HepG2 (cell line): ENCODE data around the gene NDUFA8. TPM values are rescaled to one million over a fixed set of nuclear protein-coding genes. Genes with fewer than 3 reads are reported as not detected.

ENCODE experiments used
- ERF ChIP-seq: IDR thresholded peaks from 2 replicates; pipeline ENCODE4 v1.6.1; 2018; ENCODE audit warnings: missing biosample characterization, missing genetic modification reagents
- FOXA1 ChIP-seq, 2 experiments: fragments of 450-650 bp in 1 of 2; sonication (generic) in 1 of 2; formaldehyde crosslinking in 1 of 2; IDR thresholded peaks; 2 replicates each; pipeline versions ENCODE4 v1.4.0 to v1.6.1; 2016 to 2020; ENCODE audit warnings: missing genetic modification reagents in 1 of 2
- HHEX ChIP-seq: IDR thresholded peaks from 2 replicates; pipeline ENCODE4 v1.6.1; 2016; ENCODE audit warnings: control low read depth
- MATR3 ChIP-seq: sonication (generic); formaldehyde crosslinking; IDR thresholded peaks from 2 replicates; pipeline ENCODE4 v1.4.0; 2020; ENCODE audit warnings: missing genetic modification reagents
- PITX1 ChIP-seq: sonication (generic); formaldehyde crosslinking; IDR thresholded peaks from 2 replicates; pipeline ENCODE4 v1.5.1; 2020; ENCODE audit warnings: mild to moderate bottlenecking, missing genetic modification reagents
- RAD21 ChIP-seq: fragments of 450-650 bp; formaldehyde crosslinking; IDR thresholded peaks from 2 replicates; pipeline ENCODE4 v1.5.0; 2020; ENCODE audit warnings: mild to moderate bottlenecking
- RFX5 ChIP-seq: IDR thresholded peaks from 2 replicates; pipeline ENCODE4 v1.6.1; 2011; ENCODE audit warnings: low read depth, low read length, improper control_type of control experiment
- SP4 ChIP-seq: sonication (generic); formaldehyde crosslinking; IDR thresholded peaks from 2 replicates; pipeline ENCODE4 v1.8.1; 2023; ENCODE audit warnings: mild to moderate bottlenecking, missing genetic modification reagents
- TARDBP ChIP-seq: sonication (generic); formaldehyde crosslinking; IDR thresholded peaks from 2 replicates; pipeline ENCODE4 v1.8.0; 2022; ENCODE audit warnings: mild to moderate bottlenecking, missing genetic modification reagents
- TOE1 ChIP-seq: sonication (generic); formaldehyde crosslinking; IDR thresholded peaks from 2 replicates; pipeline ENCODE4 v1.4.0; 2020; ENCODE audit warnings: mild to moderate bottlenecking, missing genetic modification reagents
- XRCC5 ChIP-seq: fragments of 200-400 bp; formaldehyde crosslinking; optimal IDR thresholded peaks from 2 replicates; pipeline ENCODE3; 2017; ENCODE audit warnings: mild to moderate bottlenecking, low read length
- ZFAT ChIP-seq: sonication (generic); formaldehyde crosslinking; conservative IDR thresholded peaks from 2 replicates; pipeline ENCODE4 v1.8.1; 2023; ENCODE audit warnings: missing genetic modification reagents, inconsistent platforms
- ZNF510 ChIP-seq: sonication (generic); formaldehyde crosslinking; IDR thresholded peaks from 2 replicates; pipeline ENCODE4 v1.4.0; 2020; ENCODE audit warnings: low read depth, mild to moderate bottlenecking, missing genetic modification reagents
- ZNF546 ChIP-seq: sonication (generic); formaldehyde crosslinking; conservative IDR thresholded peaks from 2 replicates; pipeline ENCODE4 v1.8.1; 2023; ENCODE audit warnings: mild to moderate bottlenecking, missing genetic modification reagents
- ZNF564 ChIP-seq: sonication (generic); formaldehyde crosslinking; IDR thresholded peaks from 2 replicates; pipeline ENCODE4 v1.8.1; 2023; ENCODE audit warnings: mild to moderate bottlenecking, missing genetic modification reagents
- ZSCAN25 ChIP-seq: sonication (generic); formaldehyde crosslinking; IDR thresholded peaks from 2 replicates; pipeline ENCODE4 v1.8.0; 2022; ENCODE audit warnings: mild to moderate bottlenecking, missing genetic modification reagents
- polyA plus RNA-seq, 8 experiments: library from polyadenylated mRNA; depleted of rRNA in 3 of 8; stranded (reverse) in 7 of 8; unstranded in 1 of 8; fragments of >200 nt; fragmentation: Illumina TruSeq in 4 of 8; extraction: Trizol in 4 of 8; gene quantifications; 2 replicates each; pipeline versions ENCODE4 v1.2.1 to v1.2.3, GENCODE V29; 2011 to 2016; ENCODE audit warnings: low read depth in 4 of 8, missing spikeins in 1 of 8, mixed read lengths in 1 of 8; ENCODE audit not compliant: insufficient read depth in 1 of 8
- total RNA-seq, 5 experiments: library from RNA; depleted of rRNA; stranded (reverse); fragments of >200 nt; fragmentation: Illumina TruSeq; extraction: Trizol; gene quantifications; 2 replicates each; pipeline ENCODE4 v1.2.3, GENCODE V29; 2016; ENCODE audit warnings: low read depth in 1 of 5
- TF ChIP-seq, protein P1 (sequence below): sonication (generic); formaldehyde crosslinking; conservative IDR thresholded peaks from 2 replicates; pipeline ENCODE4 v1.5.0; 2020; ENCODE audit warnings: missing genetic modification reagents
- TF ChIP-seq, protein P2 (sequence below): sonication (generic); formaldehyde crosslinking; IDR thresholded peaks from 2 replicates; pipeline ENCODE4 v1.4.0; 2020; ENCODE audit warnings: mild to moderate bottlenecking, missing genetic modification reagents
- TF ChIP-seq, protein P3 (sequence below): sonication (generic); formaldehyde crosslinking; IDR thresholded peaks from 2 replicates; pipeline ENCODE4 v1.4.0; 2020; ENCODE audit warnings: mild to moderate bottlenecking, low read depth, missing genetic modification reagents
- TF ChIP-seq, protein P4 (sequence below): sonication (generic); formaldehyde crosslinking; IDR thresholded peaks from 2 replicates; pipeline ENCODE4 v1.8.0; 2022; ENCODE audit warnings: mild to moderate bottlenecking, missing genetic modification reagents, moderate library complexity
- TF ChIP-seq, protein P5 (sequence below): sonication (generic); formaldehyde crosslinking; IDR thresholded peaks from 2 replicates; pipeline ENCODE4 v1.5.0; 2020; ENCODE audit warnings: mild to moderate bottlenecking, missing genetic modification reagents
- TF ChIP-seq, protein P6 (sequence below): sonication (generic); formaldehyde crosslinking; IDR thresholded peaks from 2 replicates; pipeline ENCODE4 v1.5.1; 2020; ENCODE audit warnings: mild to moderate bottlenecking, missing genetic modification reagents, borderline replicate concordance

The NDUFA8 gene
- total and polyA plus RNA-seq, 2 of the 13 experiments (the other 11 are each of a cell fraction or from before 2014, with no cell fraction given), result 68.6 to 71.7 TPM

DNA sequence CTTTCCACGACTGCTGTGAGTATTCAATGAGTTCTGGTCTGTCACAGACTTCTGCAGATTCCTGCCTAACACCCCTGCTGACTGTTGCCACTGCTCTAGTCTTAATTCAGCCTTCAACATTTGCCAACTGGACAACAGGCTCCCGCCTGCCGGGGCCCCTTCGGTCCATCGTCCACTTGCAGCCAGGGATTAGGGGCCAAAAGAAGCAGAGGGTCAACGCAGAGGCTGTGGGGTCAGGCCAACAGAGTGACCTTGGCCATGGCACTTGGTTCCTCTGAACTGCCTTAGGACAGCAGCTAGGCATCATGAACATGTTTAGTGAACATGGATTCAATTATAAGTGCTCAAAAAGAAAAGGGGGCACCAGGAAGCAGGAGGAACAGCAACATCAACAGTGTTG is 28.8 kb upstream of the NDUFA8 start (continued):
- TF ChIP-seq, protein P1, sequence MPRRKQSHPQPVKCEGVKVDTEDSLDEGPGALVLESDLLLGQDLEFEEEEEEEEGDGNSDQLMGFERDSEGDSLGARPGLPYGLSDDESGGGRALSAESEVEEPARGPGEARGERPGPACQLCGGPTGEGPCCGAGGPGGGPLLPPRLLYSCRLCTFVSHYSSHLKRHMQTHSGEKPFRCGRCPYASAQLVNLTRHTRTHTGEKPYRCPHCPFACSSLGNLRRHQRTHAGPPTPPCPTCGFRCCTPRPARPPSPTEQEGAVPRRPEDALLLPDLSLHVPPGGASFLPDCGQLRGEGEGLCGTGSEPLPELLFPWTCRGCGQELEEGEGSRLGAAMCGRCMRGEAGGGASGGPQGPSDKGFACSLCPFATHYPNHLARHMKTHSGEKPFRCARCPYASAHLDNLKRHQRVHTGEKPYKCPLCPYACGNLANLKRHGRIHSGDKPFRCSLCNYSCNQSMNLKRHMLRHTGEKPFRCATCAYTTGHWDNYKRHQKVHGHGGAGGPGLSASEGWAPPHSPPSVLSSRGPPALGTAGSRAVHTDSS, result no peak
- TF ChIP-seq, protein P2, sequence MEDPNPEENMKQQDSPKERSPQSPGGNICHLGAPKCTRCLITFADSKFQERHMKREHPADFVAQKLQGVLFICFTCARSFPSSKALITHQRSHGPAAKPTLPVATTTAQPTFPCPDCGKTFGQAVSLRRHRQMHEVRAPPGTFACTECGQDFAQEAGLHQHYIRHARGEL, result no peak
- TF ChIP-seq, protein P3, sequence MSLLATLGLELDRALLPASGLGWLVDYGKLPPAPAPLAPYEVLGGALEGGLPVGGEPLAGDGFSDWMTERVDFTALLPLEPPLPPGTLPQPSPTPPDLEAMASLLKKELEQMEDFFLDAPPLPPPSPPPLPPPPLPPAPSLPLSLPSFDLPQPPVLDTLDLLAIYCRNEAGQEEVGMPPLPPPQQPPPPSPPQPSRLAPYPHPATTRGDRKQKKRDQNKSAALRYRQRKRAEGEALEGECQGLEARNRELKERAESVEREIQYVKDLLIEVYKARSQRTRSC (CRISPR knock-in tag), result no peak
- peak; percentile 51 for TF ChIP-seq XRCC5
- TF ChIP-seq ZNF564 (CRISPR knock-in tag), result no peak
- TF ChIP-seq PITX1, result peak; percentile 87
- no peak for TF ChIP-seq ZNF546 (CRISPR knock-in tag)
- TF ChIP-seq, protein P4, sequence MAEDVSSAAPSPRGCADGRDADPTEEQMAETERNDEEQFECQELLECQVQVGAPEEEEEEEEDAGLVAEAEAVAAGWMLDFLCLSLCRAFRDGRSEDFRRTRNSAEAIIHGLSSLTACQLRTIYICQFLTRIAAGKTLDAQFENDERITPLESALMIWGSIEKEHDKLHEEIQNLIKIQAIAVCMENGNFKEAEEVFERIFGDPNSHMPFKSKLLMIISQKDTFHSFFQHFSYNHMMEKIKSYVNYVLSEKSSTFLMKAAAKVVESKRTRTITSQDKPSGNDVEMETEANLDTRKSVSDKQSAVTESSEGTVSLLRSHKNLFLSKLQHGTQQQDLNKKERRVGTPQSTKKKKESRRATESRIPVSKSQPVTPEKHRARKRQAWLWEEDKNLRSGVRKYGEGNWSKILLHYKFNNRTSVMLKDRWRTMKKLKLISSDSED (CRISPR knock-in tag), result no peak
- no peak for TF ChIP-seq HHEX
- TF ChIP-seq FOXA1 (IDR thresholded peaks at IDR 0.05), result no peak
- TF ChIP-seq FOXA1 (CRISPR knock-in tag; IDR thresholded peaks at IDR 0.05), result no peak
- no peak for TF ChIP-seq ERF (CRISPR knock-in tag)
- TF ChIP-seq RFX5, result no peak
- no peak for TF ChIP-seq TOE1 (CRISPR knock-in tag)
- TF ChIP-seq MATR3 (CRISPR knock-in tag), result no peak
- TF ChIP-seq ZNF510 (CRISPR knock-in tag), result no peak
- TF ChIP-seq RAD21 (CRISPR knock-in tag), result no peak
- TF ChIP-seq, protein P5, sequence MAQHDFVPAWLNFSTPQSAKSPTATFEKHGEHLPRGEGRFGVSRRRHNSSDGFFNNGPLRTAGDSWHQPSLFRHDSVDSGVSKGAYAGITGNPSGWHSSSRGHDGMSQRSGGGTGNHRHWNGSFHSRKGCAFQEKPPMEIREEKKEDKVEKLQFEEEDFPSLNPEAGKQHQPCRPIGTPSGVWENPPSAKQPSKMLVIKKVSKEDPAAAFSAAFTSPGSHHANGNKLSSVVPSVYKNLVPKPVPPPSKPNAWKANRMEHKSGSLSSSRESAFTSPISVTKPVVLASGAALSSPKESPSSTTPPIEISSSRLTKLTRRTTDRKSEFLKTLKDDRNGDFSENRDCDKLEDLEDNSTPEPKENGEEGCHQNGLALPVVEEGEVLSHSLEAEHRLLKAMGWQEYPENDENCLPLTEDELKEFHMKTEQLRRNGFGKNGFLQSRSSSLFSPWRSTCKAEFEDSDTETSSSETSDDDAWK (CRISPR knock-in tag), result no peak
- TF ChIP-seq, protein P6, sequence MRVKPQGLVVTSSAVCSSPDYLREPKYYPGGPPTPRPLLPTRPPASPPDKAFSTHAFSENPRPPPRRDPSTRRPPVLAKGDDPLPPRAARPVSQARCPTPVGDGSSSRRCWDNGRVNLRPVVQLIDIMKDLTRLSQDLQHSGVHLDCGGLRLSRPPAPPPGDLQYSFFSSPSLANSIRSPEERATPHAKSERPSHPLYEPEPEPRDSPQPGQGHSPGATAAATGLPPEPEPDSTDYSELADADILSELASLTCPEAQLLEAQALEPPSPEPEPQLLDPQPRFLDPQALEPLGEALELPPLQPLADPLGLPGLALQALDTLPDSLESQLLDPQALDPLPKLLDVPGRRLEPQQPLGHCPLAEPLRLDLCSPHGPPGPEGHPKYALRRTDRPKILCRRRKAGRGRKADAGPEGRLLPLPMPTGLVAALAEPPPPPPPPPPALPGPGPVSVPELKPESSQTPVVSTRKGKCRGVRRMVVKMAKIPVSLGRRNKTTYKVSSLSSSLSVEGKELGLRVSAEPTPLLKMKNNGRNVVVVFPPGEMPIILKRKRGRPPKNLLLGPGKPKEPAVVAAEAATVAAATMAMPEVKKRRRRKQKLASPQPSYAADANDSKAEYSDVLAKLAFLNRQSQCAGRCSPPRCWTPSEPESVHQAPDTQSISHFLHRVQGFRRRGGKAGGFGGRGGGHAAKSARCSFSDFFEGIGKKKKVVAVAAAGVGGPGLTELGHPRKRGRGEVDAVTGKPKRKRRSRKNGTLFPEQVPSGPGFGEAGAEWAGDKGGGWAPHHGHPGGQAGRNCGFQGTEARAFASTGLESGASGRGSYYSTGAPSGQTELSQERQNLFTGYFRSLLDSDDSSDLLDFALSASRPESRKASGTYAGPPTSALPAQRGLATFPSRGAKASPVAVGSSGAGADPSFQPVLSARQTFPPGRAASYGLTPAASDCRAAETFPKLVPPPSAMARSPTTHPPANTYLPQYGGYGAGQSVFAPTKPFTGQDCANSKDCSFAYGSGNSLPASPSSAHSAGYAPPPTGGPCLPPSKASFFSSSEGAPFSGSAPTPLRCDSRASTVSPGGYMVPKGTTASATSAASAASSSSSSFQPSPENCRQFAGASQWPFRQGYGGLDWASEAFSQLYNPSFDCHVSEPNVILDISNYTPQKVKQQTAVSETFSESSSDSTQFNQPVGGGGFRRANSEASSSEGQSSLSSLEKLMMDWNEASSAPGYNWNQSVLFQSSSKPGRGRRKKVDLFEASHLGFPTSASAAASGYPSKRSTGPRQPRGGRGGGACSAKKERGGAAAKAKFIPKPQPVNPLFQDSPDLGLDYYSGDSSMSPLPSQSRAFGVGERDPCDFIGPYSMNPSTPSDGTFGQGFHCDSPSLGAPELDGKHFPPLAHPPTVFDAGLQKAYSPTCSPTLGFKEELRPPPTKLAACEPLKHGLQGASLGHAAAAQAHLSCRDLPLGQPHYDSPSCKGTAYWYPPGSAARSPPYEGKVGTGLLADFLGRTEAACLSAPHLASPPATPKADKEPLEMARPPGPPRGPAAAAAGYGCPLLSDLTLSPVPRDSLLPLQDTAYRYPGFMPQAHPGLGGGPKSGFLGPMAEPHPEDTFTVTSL (CRISPR knock-in tag), result no peak
- no peak for TF ChIP-seq SP4 (CRISPR knock-in tag)
- no peak for TF ChIP-seq ZSCAN25 (CRISPR knock-in tag)
- TF ChIP-seq TARDBP, result 0 out of 2 replicates have a peak, but pooled peaks have one; percentile 40
- no peak for TF ChIP-seq ZFAT (CRISPR knock-in tag)
